ENCODE data around the gene CDCA4. TPM values are rescaled to one million over a fixed set of nuclear protein-coding genes. Genes with fewer than 3 reads are reported as not detected.

CDCA4 gene
- polyA plus RNA-seq, 1 of the 3 experiments (the other 2 are of a cell fraction): 26.8 TPM

DNA sequence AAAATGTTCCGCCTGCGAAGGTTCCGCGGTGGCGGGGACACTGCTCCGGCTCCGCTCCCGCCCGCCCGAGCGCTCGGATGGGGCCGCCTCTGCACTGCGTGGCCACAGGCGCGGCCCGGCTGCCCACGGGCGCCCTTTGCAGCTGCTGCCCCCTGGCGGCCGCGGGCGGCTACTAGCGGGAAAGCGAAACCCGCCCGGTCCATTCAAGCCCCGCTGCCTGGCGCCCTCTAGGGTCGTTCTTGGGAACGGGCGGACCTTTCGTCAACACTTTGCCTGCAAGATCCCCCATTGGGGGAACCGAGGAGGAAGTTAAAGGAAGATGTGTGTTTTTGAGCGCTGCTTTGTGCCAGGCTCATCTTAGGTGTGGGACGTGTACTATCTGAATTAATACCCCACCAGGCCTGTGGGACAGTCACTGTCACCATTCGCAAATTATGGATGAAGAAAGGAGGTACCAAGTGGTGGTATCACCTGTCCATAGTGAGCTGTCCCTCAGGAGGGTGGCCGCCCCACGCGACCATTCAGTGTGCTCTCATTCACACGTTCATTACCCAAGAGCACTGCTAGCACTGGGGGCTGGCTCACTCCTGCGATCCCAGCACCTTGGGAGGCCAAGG lies 24.9 kb upstream of the CDCA4 start (continued):
- TF ChIP-seq, protein P1, sequence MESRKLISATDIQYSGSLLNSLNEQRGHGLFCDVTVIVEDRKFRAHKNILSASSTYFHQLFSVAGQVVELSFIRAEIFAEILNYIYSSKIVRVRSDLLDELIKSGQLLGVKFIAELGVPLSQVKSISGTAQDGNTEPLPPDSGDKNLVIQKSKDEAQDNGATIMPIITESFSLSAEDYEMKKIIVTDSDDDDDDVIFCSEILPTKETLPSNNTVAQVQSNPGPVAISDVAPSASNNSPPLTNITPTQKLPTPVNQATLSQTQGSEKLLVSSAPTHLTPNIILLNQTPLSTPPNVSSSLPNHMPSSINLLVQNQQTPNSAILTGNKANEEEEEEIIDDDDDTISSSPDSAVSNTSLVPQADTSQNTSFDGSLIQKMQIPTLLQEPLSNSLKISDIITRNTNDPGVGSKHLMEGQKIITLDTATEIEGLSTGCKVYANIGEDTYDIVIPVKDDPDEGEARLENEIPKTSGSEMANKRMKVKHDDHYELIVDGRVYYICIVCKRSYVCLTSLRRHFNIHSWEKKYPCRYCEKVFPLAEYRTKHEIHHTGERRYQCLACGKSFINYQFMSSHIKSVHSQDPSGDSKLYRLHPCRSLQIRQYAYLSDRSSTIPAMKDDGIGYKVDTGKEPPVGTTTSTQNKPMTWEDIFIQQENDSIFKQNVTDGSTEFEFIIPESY (IDR thresholded peaks at IDR 0.05; ENCODE audit: borderline replicate concordance, low read depth): no peak
- 0 out of 2 replicates have a peak, but pooled peaks have one; percentile 19 for TF ChIP-seq RFX5 (IDR thresholded peaks at IDR 0.05; ENCODE audit: low read length)
- TF ChIP-seq, protein P2, sequence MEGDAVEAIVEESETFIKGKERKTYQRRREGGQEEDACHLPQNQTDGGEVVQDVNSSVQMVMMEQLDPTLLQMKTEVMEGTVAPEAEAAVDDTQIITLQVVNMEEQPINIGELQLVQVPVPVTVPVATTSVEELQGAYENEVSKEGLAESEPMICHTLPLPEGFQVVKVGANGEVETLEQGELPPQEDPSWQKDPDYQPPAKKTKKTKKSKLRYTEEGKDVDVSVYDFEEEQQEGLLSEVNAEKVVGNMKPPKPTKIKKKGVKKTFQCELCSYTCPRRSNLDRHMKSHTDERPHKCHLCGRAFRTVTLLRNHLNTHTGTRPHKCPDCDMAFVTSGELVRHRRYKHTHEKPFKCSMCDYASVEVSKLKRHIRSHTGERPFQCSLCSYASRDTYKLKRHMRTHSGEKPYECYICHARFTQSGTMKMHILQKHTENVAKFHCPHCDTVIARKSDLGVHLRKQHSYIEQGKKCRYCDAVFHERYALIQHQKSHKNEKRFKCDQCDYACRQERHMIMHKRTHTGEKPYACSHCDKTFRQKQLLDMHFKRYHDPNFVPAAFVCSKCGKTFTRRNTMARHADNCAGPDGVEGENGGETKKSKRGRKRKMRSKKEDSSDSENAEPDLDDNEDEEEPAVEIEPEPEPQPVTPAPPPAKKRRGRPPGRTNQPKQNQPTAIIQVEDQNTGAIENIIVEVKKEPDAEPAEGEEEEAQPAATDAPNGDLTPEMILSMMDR (IDR thresholded peaks at IDR 0.05): peak; percentile 99
- TF ChIP-seq TEAD4 (IDR thresholded peaks at IDR 0.05; ENCODE audit: borderline replicate concordance, insufficient read depth): no peak
- TF ChIP-seq NFIC (IDR thresholded peaks at IDR 0.05; ENCODE audit: borderline replicate concordance): no peak
- TF ChIP-seq NRF1 (IDR thresholded peaks at IDR 0.05; ENCODE audit: low read depth, low read length): peak; percentile 18; the same call in 1 of the 2 replicates
- no peak for TF ChIP-seq JUND (IDR thresholded peaks at IDR 0.05)
- no peak; the same call in 1 of the 2 replicates for TF ChIP-seq TCF12 (IDR thresholded peaks at IDR 0.05)
- TF ChIP-seq, protein P3, sequence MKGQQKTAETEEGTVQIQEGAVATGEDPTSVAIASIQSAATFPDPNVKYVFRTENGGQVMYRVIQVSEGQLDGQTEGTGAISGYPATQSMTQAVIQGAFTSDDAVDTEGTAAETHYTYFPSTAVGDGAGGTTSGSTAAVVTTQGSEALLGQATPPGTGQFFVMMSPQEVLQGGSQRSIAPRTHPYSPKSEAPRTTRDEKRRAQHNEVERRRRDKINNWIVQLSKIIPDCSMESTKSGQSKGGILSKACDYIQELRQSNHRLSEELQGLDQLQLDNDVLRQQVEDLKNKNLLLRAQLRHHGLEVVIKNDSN (IDR thresholded peaks at IDR 0.05; ENCODE audit: borderline replicate concordance, low read depth): no peak
- TF ChIP-seq, protein P4, sequence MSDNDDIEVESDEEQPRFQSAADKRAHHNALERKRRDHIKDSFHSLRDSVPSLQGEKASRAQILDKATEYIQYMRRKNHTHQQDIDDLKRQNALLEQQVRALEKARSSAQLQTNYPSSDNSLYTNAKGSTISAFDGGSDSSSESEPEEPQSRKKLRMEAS (IDR thresholded peaks at IDR 0.05; ENCODE audit: low read depth): 0 out of 2 replicates have a peak, but pooled peaks have one; percentile 38
- no peak for TF ChIP-seq ELF1 (IDR thresholded peaks at IDR 0.05)
- no peak for TF ChIP-seq RXRA (IDR thresholded peaks at IDR 0.05; ENCODE audit: borderline replicate concordance, low read depth)
- no peak for TF ChIP-seq FOXM1 (IDR thresholded peaks at IDR 0.05; ENCODE audit: low read depth)
- peak; percentile 98 for TF ChIP-seq RAD21 (IDR thresholded peaks at IDR 0.05; ENCODE audit: low read length)
- peak; percentile 42 for TF ChIP-seq CHD2 (IDR thresholded peaks at IDR 0.05; ENCODE audit: low read length, partially characterized antibody)

DNA sequence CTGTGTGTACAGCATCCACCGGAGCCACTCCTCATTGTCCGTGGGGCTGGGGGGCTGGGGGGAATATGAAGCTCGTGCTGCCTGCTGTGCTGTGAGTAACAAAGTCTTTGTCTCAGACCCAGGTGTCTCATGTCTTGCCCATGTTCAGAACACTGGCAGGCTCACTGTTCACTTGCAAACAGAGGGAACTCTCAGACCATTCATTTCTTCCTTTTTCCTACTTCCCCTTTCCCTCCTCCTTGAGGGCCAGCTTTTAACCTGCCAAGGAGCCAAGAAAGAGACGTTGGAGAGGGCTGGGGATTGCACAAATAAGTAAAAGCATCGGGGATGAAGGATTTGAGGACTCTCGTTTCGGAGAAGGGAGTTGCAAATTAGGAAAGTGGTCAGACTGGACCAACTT lies 22.8 kb upstream of the CDCA4 start:
- H3F3A ChIP-seq (replicated peaks; ENCODE audit: insufficient read depth): peaks cover 8% of the 10 kb centered on the region
- no peak overlapping the region for H3K9ac ChIP-seq
- no peak for TF ChIP-seq NFIC (IDR thresholded peaks at IDR 0.05; ENCODE audit: borderline replicate concordance)
- no peak for TF ChIP-seq FOXJ3 (CRISPR knock-in tag; IDR thresholded peaks at IDR 0.05)
- no peak for TF ChIP-seq CHD2 (IDR thresholded peaks at IDR 0.05; ENCODE audit: low read length, partially characterized antibody)
- TF ChIP-seq, protein P5, sequence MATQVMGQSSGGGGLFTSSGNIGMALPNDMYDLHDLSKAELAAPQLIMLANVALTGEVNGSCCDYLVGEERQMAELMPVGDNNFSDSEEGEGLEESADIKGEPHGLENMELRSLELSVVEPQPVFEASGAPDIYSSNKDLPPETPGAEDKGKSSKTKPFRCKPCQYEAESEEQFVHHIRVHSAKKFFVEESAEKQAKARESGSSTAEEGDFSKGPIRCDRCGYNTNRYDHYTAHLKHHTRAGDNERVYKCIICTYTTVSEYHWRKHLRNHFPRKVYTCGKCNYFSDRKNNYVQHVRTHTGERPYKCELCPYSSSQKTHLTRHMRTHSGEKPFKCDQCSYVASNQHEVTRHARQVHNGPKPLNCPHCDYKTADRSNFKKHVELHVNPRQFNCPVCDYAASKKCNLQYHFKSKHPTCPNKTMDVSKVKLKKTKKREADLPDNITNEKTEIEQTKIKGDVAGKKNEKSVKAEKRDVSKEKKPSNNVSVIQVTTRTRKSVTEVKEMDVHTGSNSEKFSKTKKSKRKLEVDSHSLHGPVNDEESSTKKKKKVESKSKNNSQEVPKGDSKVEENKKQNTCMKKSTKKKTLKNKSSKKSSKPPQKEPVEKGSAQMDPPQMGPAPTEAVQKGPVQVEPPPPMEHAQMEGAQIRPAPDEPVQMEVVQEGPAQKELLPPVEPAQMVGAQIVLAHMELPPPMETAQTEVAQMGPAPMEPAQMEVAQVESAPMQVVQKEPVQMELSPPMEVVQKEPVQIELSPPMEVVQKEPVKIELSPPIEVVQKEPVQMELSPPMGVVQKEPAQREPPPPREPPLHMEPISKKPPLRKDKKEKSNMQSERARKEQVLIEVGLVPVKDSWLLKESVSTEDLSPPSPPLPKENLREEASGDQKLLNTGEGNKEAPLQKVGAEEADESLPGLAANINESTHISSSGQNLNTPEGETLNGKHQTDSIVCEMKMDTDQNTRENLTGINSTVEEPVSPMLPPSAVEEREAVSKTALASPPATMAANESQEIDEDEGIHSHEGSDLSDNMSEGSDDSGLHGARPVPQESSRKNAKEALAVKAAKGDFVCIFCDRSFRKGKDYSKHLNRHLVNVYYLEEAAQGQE (IDR thresholded peaks at IDR 0.05; ENCODE audit: low read depth, low read length): no peak
- no peak for TF ChIP-seq EZH2phosphoT487 (IDR thresholded peaks at IDR 0.05; ENCODE audit: borderline replicate concordance, low read depth)
- no peak for TF ChIP-seq RXRA (IDR thresholded peaks at IDR 0.05; ENCODE audit: borderline replicate concordance, low read depth)
- TF ChIP-seq EP300 (IDR thresholded peaks at IDR 0.05; ENCODE audit: borderline replicate concordance in 1 of 2, low read depth in 1 of 2, low read length in 1 of 2): no peak
- no peak for TF ChIP-seq TCF12 (IDR thresholded peaks at IDR 0.05)
- no peak for TF ChIP-seq TEAD4 (IDR thresholded peaks at IDR 0.05; ENCODE audit: borderline replicate concordance, insufficient read depth)
- WGBS (ENCODE audit: low lambda C conversion rate): 82% methylated on average over 5 of the region's 7 CpGs
- no peak overlapping the region for H3K4me2 ChIP-seq
- no peaks in the 10 kb centered on the region for H3K9me3 ChIP-seq
- H3K27me3 ChIP-seq (ENCODE audit: insufficient read depth): no peaks in the 10 kb centered on the region
- H2AFZ ChIP-seq (ENCODE audit: low read depth): no peak overlapping the region; the same call in 1 of the 2 replicates
- H4K20me1 ChIP-seq (ENCODE audit: insufficient read depth): no peaks in the 10 kb centered on the region
- peaks cover 0 to 3% of the 10 kb centered on the region in 2 experiments; a peak in 1 of 4 replicates for H3K4me1 ChIP-seq (ENCODE audit: control insufficient read depth in 1 of 2, insufficient read depth in 2 of 2, low read depth in 1 of 2, low read length in 1 of 2)
- no peaks in the 10 kb centered on the region for H3K9me2 ChIP-seq
- no peak overlapping the region for H3K4me3 ChIP-seq (ENCODE audit: low read depth in 2 of 2, low read length in 1 of 2)
- H3K79me2 ChIP-seq (ENCODE audit: insufficient read depth): no peaks in the 10 kb centered on the region
- no peaks in the 10 kb centered on the region for H3K36me3 ChIP-seq (replicated peaks in 1 of 2; ENCODE audit: control insufficient read depth in 1 of 2, insufficient read depth in 2 of 2, low read length in 1 of 2)
- H3K27ac ChIP-seq (ENCODE audit: low read depth in 2 of 2, low read length in 1 of 2): no peak overlapping the region
- ChIA-PET POLR2A (no interaction called here), CTCF (interaction anchor here (1.0 to 8.1 kb wide), 6 partner anchors 8 to 72 kb away, joined by 3 to 284 read pairs (median 59); partner anchors contain the start of genes CDCA4 and CLBA1)
- no peak for DNase-seq
